Measurements from ENCODE around the gene TBX20.
"Not testable (repeated sequence)": the region's sequence is repeated elsewhere in the genome, so short reads cannot be mapped to it uniquely, and the experiment has no call there.

The TBX20 gene

GRCh38 chr7:35232994-35233393, 20.9 kb downstream of the TBX20 start:
- no peak overlapping the region for H3K4me3 ChIP-seq (ENCODE audit: low read depth, low read length)
- H3K36me3 ChIP-seq = peaks cover 53% of the 10 kb centered on the region
- no peak for DNase-seq
- peaks cover 26% of the 10 kb centered on the region for H3K4me1 ChIP-seq
- H3K9me3 ChIP-seq = no peaks in the 10 kb centered on the region
- TF ChIP-seq CTCF (IDR thresholded peaks at IDR 0.05; ENCODE audit: low read depth, low read length) = no peak
- no peaks in the 10 kb centered on the region for H3K27me3 ChIP-seq

- not testable (repeated sequence) for H3K4me3 ChIP-seq (ENCODE audit: low read depth, low read length); DNase-seq; H3K27me3 ChIP-seq; H3K9me3 ChIP-seq
- Histone ChIP-seq H3K36me3 (peaks cover 51% of the 10 kb centered on the region), H3K4me1 (peaks cover 26% of the 10 kb centered on the region)
Measured at GRCh38 chr7:35231221-35231620, 22.7 kb downstream of the TBX20 start.

GRCh38 chr7:35229116-35229780, 24.7 kb downstream of the TBX20 start:
- not testable (repeated sequence) for H3K27me3 ChIP-seq; H3K4me3 ChIP-seq (ENCODE audit: low read depth, low read length); H3K9me3 ChIP-seq
- Histone ChIP-seq H3K36me3 (peaks cover 50% of the 10 kb centered on the region), H3K4me1 (peaks cover 26% of the 10 kb centered on the region)
- DNase-seq = peak; percentile 39

- peaks cover 26% of the 10 kb centered on the region for H3K4me1 ChIP-seq
- H3K36me3 ChIP-seq = peaks cover 53% of the 10 kb centered on the region
- not testable (repeated sequence) for DNase-seq; H3K4me3 ChIP-seq (ENCODE audit: low read depth, low read length); H3K9me3 ChIP-seq; H3K27me3 ChIP-seq
Measured at GRCh38 chr7:35228496-35229051, 25.3 kb downstream of the TBX20 start.

- not testable (repeated sequence) for H3K4me3 ChIP-seq (ENCODE audit: low read depth, low read length); H3K9me3 ChIP-seq; H3K27me3 ChIP-seq; DNase-seq
- Histone ChIP-seq H3K4me1 (peaks cover 26% of the 10 kb centered on the region), H3K36me3 (peaks cover 49% of the 10 kb centered on the region)
Measured at GRCh38 chr7:35227438-35227837, 26.5 kb downstream of the TBX20 start.

GRCh38 chr7:35222445-35222844, 31.5 kb downstream of the TBX20 start:
- H3K36me3 ChIP-seq = peaks cover 24% of the 10 kb centered on the region
- not testable (repeated sequence) for H3K4me1 ChIP-seq; H3K4me3 ChIP-seq (ENCODE audit: low read depth, low read length)

GRCh38 chr7:35220176-35220575, 33.7 kb downstream of the TBX20 start:
- H3K4me1 ChIP-seq; H3K4me3 ChIP-seq (ENCODE audit: low read depth, low read length); DNase-seq; H3K9me3 ChIP-seq; H3K27me3 ChIP-seq: not testable (repeated sequence)
- peaks cover 20% of the 10 kb centered on the region for H3K36me3 ChIP-seq

More at GRCh38 chr7:35222445-35222844, 31.5 kb downstream of the TBX20 start:
- not testable (repeated sequence) for H3K27me3 ChIP-seq, DNase-seq, H3K9me3 ChIP-seq

- not testable (repeated sequence) for H3K4me3 ChIP-seq (ENCODE audit: low read depth, low read length)
Measured at GRCh38 chr7:35216033-35216432, 37.9 kb downstream of the TBX20 start.

GRCh38 chr7:35215063-35215462, 38.8 kb downstream of the TBX20 start:
- not testable (repeated sequence) for DNase-seq; H3K4me3 ChIP-seq (ENCODE audit: low read depth, low read length); H3K9me3 ChIP-seq; H3K27me3 ChIP-seq
- peaks cover 15% of the 10 kb centered on the region for H3K4me1 ChIP-seq
- H3K36me3 ChIP-seq = peaks cover 20% of the 10 kb centered on the region

More at GRCh38 chr7:35216033-35216432, 37.9 kb downstream of the TBX20 start:
- H3K36me3 ChIP-seq = peaks cover 20% of the 10 kb centered on the region
- DNase-seq, H3K27me3 ChIP-seq, H3K9me3 ChIP-seq: not testable (repeated sequence)
- H3K4me1 ChIP-seq = peaks cover 15% of the 10 kb centered on the region

- not testable (repeated sequence) for H3K9me3 ChIP-seq; H3K4me1 ChIP-seq; DNase-seq; H3K27me3 ChIP-seq; H3K4me3 ChIP-seq (ENCODE audit: low read depth, low read length)
- peaks cover 36% of the 10 kb centered on the region for H3K36me3 ChIP-seq
Measured at GRCh38 chr7:35206924-35207323, 47.0 kb downstream of the TBX20 start.

GRCh38 chr7:35204850-35205249, 49.0 kb downstream of the TBX20 start:
- peaks cover 42% of the 10 kb centered on the region for H3K36me3 ChIP-seq
- H3K27me3 ChIP-seq = not testable (repeated sequence)

GRCh38 chr7:35204031-35204430, 49.9 kb downstream of the TBX20 start:
- not testable (repeated sequence) for H3K4me1 ChIP-seq; H3K27me3 ChIP-seq; H3K4me3 ChIP-seq (ENCODE audit: low read depth, low read length); H3K9me3 ChIP-seq; DNase-seq
- peaks cover 42% of the 10 kb centered on the region for H3K36me3 ChIP-seq

More at GRCh38 chr7:35204850-35205249, 49.0 kb downstream of the TBX20 start:
- H3K4me1 ChIP-seq; DNase-seq; H3K4me3 ChIP-seq (ENCODE audit: low read depth, low read length); H3K9me3 ChIP-seq: not testable (repeated sequence)

GRCh38 chr7:35202353-35202752, 51.5 kb downstream of the TBX20 start:
- H3K27me3 ChIP-seq; H3K4me1 ChIP-seq; H3K4me3 ChIP-seq (ENCODE audit: low read depth, low read length); DNase-seq; H3K9me3 ChIP-seq: not testable (repeated sequence)
- H3K36me3 ChIP-seq = peaks cover 44% of the 10 kb centered on the region

- not testable (repeated sequence) for H3K9me3 ChIP-seq; H3K4me3 ChIP-seq (ENCODE audit: low read depth, low read length); DNase-seq; H3K27me3 ChIP-seq; H3K4me1 ChIP-seq
- peaks cover 37% of the 10 kb centered on the region for H3K36me3 ChIP-seq
Measured at GRCh38 chr7:35200170-35200569, 53.7 kb downstream of the TBX20 start.
